Fibroblast of skin of abdomen (primary cell): ENCODE results near the gene TRIM9.
"Not testable (repeated sequence)": the region's sequence is repeated elsewhere in the genome, so short reads cannot be mapped to it uniquely, and the experiment has no call there.

Source experiments
- DNase-seq: peaks from one replicate; pipeline ENCODE4 v3.0.0-alpha.2; 2013

TRIM9 gene

GRCh38 chr14:51002406-51002999 lies 92.4 kb downstream of the TRIM9 start:
- no peak for DNase-seq

DNA sequence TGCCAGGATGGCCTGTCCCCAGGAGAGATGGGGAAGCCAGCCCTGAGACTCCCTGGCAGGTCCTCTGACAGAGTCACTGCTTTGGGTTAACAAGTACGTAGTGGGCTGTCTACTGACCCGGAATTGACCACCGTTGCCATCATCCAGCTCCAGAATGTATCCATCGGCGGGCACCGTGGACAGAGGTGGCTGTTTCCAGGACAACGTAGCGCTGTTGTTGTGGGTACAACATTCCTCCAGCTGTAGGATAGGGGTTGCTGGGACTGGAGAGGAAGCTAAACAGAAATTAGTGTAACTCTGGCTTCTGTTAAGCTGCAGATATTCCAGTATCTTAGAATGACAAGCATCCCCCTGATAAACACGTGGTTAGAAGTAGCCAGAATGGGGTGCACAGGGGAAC lies 94.3 kb downstream of the TRIM9 start:
- no peak for DNase-seq

GRCh38 chr14:50999726-51000125 lies 95.2 kb downstream of the TRIM9 start:
- DNase-seq: no peak

- DNase-seq: no peak
These were observed 96.3 kb downstream of the TRIM9 start for GRCh38 chr14:50998612-50999011.

GRCh38 chr14:50997712-50998111 lies 97.2 kb downstream of the TRIM9 start:
- no peak for DNase-seq

DNA sequence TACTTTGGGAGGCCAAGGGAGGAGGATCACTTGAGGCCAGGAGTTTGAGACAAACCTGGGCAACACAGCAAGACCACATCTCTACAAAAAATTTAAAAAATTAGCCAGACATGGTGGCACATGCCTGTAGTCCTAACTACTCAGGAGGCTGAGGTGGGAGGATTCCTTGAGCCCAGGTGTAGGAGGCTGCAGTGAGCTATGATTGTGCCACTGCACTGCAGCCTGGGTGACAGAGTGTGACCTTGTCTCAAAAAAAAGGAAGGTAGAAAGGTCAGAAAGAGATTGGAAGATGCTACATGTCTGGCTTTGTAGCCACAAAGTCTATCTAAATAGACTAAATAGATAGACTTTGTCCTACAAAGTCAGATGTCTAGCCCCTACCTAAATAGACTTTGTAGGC lies 100.7 kb downstream of the TRIM9 start:
- not testable (repeated sequence) for DNase-seq

DNA sequence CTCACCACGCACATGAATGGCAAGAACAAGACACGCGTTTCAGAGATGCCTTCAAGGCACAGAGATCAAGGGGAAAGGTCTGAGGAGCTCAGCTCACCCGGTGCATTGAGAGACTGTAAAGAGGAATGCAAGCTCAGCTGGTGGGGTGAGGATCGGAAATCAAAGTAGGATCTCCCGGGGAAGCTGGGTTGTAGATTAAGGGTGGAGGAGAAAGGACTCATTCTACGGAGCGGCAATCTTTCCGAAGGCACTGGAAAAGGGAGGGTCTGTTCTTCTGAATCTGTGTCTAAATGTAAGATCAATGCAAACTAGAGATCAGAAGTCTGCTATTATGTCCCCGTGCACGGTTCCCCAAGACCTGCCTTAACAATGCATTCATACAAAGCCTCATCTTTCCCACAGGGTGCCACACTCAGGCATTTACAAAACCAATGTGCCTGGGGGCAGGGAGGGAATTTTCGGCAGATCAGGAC lies 109.0 kb downstream of the TRIM9 start:
- DNase-seq: no peak

- no peak for DNase-seq
These were observed 109.6 kb downstream of the TRIM9 start for GRCh38 chr14:50985124-50985858.

DNA sequence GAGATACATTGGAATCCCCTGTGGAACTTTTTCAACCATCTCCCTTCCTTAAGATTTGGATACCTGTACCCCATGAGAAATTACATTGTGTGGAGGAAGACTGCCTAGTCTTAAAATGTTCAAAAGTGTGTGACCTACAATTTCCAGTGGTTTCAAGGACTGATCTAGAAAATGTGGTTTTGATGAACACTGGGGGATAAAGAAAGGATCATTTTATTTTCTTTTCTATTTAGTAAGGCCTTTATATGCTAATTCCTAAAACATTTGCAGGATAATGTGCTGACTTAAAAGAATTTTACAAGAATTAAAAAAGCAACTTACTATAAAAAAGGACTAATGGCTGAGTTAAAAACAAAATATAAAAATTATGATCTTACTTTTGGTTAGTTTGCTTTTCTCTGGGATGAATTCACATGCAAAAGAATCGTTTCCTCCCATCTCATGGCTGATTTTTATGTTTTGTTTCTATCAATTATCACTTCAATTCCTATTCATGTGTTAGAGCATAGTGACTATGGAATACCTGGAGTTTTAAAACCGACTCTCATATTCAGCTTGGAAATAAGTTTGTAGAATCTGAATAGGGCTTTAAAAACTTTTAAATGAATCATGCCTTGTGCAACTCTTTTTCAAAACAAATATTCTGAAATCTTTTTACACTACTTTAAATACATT lies 110.7 kb downstream of the TRIM9 start:
- no peak for DNase-seq

DNA sequence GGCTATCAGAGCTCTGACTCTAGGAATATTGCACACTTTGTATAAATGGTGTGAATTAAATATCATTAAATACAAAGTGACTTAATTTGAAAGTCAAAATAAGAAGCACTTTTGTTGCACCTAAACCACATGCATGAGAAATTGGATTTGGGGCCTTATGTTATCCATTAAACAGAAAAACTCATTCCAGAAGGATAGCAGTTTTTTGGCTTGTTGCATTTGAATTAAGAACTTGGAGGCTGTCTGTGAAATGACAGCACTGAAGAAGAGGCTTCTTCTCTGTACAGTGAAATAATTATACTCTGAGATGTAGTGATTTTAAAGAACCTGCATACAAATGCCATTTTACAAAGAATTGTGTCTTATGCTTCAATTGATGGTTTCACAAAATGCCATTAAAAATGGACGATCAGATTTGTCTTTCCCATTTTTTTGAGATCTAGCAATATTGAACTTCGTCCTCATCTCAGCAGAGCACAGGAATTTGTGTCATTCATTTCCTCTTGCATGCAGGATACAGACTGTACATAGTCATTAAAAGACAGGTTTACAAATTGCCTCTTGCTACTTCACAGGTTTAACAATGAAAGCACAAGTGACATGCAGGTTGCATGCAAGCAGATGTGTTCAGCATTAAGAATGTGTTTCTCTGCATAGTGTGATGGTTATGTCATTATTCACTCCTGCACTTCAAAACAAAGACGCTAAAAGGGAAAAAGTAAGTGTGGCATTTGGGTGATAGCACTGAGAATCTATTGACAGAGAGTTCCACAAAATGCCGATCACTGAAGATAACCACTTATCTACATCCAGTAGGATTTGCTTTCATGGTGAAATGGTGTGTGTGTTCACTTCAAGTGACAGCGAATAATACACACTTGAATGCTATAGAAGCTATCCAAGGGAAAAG lies 114.7 kb downstream of the TRIM9 start:
- no peak for DNase-seq

DNA sequence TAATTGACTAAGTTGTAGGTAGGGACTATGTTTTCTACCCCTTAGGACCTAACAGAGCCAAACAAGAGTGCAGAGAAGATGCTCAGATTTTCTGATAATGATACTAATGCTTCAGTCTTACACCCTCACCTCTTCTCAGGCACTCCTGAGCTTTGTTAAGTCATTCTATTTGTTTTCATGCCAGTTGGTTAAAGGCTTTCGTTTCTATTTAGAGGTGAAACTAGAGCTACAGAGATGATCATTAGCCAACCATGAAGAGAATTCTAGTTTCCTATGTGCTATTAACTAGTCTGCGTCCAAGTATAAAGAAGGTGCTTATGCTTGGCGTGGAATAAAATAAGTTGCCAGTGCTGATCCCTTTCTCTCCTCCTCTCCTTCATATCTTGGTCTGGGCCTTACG lies 116.0 kb downstream of the TRIM9 start:
- DNase-seq: no peak

DNA sequence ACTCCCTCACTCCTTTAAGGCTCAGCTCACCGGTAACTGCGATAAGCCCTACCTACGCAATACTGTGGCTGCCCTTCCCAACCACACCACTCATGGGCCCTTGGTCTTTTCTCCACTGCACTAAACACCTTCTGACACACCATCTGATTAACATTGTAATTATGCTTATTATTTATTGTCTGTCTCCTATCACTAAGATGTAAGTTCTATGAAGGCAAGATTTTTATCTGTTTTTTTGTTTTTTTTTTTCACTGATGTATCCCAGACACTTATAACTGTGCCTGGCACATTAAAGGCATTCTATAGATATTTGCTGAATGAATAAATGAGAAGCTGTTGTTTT lies 116.4 kb downstream of the TRIM9 start:
- no peak for DNase-seq

DNA sequence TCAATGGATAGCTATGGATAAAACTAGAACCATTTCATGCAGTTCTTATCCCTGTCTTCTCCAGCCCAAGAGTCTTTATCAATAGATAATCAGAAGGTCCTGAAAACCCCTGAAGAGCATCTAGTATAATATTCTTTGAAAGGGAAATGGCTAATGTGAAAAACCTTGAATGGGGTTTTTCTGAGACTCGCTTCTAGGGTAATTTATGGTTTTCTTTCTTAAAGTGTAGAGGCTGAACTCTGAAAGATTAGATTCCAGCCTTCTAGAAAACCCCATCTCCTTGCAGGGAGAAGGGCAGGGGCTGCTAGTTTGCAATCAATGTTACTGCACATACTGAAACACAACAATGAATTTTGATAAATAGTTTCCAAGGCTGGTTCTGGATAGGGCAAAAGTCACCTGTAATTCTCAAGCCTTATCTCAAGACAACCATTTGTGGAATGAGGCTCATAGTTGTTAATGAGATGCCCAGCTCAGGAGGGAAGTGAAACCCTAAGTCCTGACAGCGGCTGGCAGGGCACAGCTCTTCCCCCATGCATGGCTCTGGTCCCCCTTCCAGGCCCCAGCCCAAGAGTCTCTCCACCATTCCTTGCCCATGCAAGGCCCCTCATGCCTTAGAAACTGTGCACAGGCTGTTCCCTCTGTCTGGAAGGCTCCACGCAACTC lies 116.9 kb downstream of the TRIM9 start:
- DNase-seq: no peak

- no peak for DNase-seq
These were observed 120.8 kb downstream of the TRIM9 start for GRCh38 chr14:50974118-50974517.

GRCh38 chr14:50972734-50973133 lies 122.2 kb downstream of the TRIM9 start:
- no peak for DNase-seq

GRCh38 chr14:50970886-50971781 lies 123.8 kb downstream of the TRIM9 start:
- no peak for DNase-seq

- no peak for DNase-seq
These were observed 127.1 kb downstream of the TRIM9 start for GRCh38 chr14:50967790-50968189.

- peak; percentile 77 for DNase-seq
These were observed 127.8 kb downstream of the TRIM9 start for GRCh38 chr14:50967103-50967502.

DNA sequence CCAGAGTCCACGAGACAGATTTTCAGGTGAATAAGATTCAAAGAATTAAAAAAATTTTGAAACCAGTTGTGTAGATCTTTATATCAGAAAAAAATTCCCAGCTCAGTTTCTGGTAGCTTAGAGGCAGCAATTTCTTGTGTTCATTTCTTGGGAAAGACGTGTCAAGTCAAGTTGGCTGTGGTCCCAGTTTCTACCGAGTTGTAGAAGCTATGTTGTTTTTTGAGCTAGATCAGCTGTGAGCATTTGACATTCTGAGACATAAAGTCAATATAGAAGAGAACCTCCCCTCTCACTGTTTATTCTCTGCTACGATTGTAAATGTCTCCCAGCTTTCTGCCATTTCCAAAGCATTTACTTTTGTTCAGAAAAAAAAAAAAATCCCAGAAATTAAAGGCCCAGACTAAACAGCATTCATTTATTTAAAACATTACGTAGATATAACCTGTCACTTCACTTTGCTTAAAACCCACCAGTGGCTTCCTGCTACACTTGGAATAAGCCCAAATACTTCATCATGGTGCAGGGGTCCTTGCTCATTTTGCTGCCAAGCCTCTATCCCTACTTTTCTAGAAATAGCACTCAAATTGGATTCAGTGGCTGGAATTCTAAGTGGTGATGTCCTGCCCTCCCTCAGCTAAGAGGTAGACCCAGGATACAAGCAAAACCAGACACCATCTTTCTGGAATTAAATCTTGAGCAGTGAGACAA lies 130.1 kb downstream of the TRIM9 start:
- peak; percentile 96 for DNase-seq

GRCh38 chr14:50963919-50964318 lies 131.0 kb downstream of the TRIM9 start:
- DNase-seq: no peak
